NCI-H1417 treated with DMSO at 0.1 percent for 48 hours (cell line): Measurements from ENCODE around the gene ABHD6.
"Not testable (repeated sequence)": the region's sequence is repeated elsewhere in the genome, so short reads cannot be mapped to it uniquely, and the experiment has no call there.

ENCODE experiments used
- DNase-seq: peaks from one replicate; lab custom pipeline; 2025; lab: John Stamatoyannopoulos, UW

The ABHD6 gene

GRCh38 chr3:58323529-58324390 is 86.2 kb downstream of the ABHD6 start:
- DNase-seq, result no peak

- DNase-seq, result no peak
These were observed 87.1 kb downstream of the ABHD6 start for GRCh38 chr3:58324391-58325390.

- DNase-seq, result no peak
These were observed 88.0 kb downstream of the ABHD6 start for GRCh38 chr3:58325525-58325992.

DNA sequence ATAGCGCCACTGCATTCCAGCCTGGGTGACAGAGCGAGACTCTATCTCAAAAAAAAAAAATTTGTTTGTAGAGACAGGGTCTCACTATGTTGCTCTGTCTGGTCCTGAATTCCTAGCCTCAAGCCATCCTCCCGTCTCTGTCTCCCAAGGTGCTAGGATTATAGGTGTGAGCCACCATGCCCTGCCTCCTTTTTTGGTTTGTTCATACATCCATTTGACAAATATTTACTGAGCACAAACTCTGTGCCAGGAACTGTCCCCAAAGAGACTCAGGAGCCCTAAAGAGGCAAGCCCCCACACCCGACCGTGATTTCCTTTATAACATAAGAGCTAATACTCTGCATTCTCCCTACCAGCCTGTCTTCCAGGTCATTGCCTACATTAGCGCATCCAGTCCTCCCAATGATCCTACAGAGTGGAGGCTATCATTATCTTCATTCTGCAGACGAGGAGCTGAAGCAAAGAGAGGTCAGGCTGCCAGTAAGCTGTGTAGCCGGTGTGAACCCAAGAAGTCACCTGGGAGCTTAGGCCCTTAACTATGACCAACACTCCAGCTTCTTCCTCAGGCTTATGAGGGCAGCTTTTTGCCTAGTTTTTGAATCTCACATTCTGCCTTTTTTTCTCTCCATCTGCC is 88.8 kb downstream of the ABHD6 start:
- no peak for DNase-seq

DNA sequence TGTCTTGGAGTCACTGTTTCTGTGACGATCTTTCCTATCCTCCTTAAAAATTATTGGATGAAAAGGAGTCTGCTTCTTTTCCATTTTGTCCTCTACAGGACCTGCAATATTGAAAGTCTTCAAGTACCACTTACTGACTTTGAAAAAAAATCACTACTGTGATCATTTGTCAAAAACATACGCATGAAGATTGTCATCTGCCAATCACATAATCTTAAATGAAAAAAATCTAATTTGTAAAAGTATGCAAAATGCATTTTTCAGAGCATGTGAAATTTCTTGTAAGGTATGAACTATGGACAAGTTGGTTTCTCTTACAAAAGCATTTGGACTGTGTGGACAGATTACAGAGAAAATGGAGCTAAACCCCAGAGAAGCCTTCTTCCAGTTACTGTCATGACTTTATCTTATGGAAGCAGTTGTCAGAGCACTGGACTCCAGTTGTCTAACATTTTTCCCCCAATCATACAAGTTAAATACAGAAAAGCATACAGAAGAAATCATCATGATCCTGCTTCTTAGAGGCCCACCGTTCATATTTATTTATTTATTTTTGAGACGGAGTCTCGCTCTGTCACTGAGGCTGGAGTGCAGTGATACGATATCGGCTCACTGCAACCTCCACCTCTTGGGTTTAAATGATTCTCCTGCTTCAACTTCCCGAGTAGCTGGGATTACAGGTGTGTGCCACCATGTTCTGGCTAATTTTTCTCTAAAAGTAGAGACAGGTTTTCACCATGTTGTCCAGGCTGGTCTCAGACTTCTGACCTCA is 91.7 kb downstream of the ABHD6 start:
- DNase-seq, result no peak

DNA sequence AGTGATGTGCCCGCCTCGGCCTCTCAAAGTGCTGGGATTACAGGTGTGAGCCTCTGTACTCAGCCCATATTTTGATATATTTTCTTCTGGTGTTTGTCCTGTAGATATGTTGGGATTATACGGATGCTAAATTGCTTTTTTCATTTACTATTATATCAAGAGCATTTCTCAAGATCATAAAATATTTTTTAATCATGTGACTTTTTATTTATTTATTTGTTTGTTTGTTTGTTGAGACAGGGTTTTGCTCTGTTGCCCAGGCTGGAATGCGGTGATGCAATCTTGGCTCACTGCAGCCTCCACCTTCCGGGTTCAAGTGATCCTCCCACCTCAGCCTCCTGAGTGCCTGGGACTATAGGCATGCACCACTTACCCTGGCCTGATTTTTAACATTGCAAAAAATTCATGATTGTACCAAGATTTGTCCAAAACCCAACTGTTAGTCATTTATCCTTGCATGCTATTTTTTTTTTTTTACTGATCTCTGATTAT is 92.4 kb downstream of the ABHD6 start:
- DNase-seq, result no peak

DNA sequence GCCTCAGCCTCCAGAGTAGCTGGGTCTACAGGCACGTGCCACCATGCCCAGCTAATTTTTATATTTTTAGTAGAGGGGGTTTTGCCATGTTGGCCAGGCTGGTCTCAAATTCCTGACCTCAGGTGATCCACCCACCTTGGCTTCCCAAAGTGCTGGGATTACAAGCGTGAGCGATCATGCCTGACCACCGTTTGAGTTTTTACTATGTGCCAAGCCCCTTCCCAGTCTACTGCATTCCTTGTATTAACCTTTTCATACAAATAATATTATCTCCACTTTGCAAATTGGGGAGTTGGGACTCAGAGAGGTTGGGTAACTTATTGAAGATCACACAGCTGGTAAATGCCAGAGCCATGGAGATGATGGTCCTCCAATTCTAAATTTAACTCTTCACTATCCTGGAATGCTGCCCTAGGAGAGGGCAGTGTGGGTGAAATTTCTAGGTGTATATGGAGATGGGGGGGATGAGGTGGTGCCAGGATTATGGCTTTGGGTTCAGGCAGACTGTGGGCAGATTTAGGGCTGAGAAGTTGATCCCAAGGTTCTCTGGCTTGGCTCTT is 94.1 kb downstream of the ABHD6 start:
- DNase-seq, result no peak

DNA sequence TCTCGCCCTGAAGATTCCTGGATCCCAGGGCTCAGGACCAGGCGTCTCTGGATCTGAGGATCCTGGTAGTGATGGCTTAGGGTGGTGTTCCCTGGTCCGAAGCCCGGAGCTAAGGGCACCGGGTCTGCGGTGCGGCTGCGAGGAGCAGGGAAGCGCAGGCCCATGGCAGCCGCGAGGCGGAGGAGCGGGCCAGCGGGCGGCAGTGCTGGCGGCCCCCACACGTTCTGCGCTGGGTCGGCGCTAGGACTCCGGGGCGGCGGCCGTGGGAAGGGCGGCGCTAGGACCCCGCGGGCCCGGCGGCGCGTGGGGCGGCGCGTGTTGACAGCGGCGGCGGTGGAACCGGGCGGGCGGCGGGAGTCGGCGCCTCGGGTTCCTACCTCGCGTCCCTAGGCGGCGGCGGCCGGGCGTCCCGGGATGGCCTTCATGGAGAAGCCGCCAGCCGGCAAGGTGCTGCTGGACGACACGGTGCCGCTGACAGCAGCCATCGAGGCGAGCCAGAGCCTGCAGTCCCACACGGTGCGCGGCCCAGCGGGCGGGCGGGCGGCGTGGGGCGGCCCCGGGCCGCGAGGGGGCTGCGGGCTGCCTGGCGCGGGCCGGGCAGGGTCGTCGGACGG is 95.1 kb downstream of the ABHD6 start, which contains the start of gene PXK:
Gene PXK (plus strand): TSS at position 318 of the 614 bp plus-strand sequence. CDS start 97 bp downstream, at position 415.
- no peak for DNase-seq

DNA sequence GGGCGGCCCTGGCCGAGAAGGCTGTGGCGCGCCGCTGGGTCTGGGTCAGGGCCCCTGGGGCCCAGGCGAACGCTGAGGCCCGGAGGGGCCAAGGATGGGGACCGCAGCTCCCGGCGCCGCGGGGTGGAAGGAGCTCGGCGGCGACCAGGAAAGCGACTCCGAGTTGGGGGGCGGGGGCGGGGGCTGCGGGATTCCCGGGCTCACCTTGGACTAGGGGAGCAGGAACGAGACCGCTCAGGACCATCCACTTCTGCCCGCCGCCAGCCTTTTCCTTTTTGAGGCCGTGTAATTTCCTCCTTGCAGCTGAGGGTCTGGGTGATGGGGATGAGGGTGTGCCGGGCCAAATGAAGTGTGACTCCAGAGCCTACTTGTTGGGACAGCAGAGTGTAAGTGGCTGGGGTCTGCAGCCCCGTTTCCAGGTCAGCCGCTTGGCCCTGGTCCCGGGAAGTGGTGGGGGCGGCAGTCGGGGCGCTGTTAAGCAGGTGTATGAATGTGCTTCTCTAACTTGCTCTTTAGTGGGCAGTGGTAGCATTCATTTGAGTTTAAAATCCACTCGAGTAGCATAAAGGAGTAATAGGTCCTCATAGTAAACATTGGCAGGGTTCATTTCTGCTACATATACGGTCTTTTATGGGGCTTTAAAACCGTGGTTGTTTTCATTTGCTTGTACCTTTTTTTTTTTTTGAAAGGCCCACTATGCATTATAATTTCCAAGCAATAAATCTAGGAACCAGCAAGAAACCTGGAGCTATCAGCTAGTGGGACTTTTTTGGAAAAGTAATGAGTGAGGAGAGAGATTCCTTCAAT is 95.8 kb downstream of the ABHD6 start:
- DNase-seq, result no peak

DNA sequence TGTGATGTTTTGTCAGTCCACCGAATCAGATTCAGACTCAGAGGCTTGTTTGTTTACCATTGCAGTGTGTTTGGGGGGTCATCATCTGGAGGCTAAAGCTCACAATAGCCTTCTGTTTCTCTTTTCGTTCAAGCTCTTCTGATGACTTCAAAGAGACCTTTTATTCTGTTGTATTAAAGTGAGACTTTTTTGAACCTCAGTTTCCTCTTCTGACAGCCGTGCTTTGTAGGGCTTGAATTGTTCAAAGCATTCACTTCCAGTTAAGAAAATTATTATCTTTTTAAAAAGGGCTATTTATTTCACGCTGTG is 96.4 kb downstream of the ABHD6 start:
- DNase-seq, result no peak

DNA sequence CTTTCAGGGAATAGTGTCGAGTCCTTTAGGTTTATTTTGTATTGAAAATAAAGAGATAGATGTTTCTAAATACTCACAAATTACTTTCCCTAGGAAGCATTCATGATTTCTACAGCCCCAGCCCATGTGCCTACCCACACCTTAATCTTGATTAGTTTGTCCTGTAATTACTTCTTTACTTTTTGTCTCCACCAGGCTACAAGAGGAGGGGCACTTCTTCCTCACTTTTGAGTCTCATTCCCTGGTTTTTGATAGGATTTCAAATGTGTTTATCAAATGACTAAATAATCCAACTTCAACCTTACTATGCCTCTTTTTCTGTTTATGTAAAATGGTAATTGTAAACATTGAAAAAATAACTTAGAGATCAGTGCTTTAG is 96.9 kb downstream of the ABHD6 start:
- no peak for DNase-seq

GRCh38 chr3:58335652-58335947 is 98.0 kb downstream of the ABHD6 start:
- DNase-seq, result no peak

DNA sequence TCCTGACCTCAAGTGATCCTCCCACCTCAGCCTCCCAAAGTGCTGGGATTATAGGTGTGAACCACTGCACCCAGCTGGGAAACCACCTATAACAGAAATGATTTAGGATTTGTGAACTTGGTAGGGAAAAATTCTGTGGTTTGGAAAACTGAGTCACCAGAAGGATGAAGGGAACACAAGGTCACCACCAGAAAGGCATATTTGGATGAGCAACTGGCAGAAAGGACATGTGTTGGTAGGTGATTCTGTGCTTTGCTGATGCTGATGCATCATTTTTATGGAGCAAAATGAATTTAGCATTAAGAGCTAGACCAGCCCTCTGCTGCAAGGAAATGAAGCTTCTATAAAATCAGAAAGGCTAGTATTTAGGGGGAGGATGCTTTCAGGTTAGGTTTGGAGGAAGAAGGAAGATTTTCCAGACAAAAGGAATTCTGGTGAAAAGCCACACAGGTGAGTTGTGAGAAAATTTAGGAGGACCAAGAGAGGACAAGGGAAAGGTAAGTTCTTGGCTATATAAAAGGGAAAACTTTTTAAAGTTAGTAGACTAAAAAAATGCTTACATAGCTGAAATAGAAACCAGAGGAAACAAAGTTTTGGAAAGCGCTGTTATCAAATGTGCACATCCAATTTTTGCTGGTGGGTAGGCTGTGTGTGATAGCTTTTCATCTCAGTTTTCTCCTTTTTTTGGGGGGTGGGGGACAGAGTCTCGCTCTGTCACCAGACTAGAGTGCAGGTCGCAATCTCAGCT is 98.7 kb downstream of the ABHD6 start:
- no peak for DNase-seq

DNA sequence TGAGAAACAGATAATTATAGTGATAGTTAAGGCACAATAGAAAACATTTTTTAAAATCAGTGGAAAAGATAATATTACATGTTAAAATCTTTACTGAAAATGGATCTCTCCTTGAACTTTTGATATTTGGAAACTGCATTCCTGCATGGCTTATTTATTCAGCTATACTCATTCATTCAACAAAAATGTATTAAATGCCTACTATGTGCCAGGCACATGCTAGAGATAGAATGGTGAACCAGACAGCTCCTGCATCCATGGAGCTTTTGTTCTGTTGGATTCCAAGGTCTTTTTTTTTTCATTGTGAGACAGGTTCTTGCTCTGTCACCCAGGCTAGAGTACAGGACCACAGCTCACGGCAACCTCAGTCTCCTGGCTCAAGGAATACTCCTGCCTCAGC is 99.6 kb downstream of the ABHD6 start:
- no peak for DNase-seq

DNA sequence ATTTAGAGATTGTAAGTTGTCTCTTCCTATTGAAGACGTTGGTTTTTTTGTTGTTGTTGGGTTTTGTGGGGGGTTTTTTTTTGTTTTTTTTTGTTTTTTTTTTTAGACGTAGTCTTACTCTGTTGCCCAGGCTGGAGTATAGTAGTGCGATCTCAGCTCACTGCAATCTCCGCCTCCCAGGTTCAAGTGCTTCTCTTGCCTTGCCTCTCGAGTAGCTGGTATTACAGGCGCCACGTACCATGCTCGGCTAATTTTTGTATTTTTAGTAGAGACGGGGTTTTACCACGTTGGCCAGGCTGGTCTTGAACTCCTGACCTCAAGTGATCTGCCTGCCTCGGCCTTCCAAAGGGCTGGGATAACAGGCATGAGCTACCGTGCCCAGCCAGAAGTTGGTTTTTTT is 101.6 kb downstream of the ABHD6 start:
- DNase-seq, result not testable (repeated sequence)

DNA sequence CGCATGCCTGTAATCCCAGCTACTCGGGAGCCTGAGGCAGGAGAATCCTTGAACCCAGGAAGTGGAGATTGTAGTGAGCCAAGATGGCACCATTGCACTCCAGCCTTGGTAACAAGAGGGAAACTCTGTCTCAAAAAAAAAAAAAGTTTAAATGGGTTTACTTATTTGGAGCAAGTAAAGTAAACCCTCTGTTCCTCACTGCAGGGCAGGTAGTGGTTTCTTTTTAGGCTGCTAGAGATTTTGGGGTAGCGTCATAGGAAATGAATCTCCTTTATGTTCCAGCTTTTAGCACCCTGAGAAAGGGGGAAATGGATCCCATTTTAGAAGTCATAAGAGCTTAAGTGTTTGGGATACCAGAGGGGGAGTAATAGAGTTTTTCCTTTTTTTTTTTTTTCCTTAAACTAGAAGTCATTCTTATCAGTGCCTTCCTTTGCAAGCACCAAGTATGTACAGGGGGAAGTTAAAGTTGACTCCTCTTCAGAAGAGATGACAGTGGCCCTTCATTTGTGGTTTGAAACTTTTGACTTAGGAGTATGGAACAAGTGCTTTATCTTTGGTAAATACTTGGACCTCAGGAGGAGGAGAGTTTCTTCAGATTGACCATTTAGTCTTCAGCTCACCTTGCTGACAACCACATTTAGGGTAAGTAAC is 103.1 kb downstream of the ABHD6 start:
- no peak for DNase-seq

- no peak for DNase-seq
These were observed 103.8 kb downstream of the ABHD6 start for GRCh38 chr3:58341376-58341775.

- no peak for DNase-seq
These were observed 105.1 kb downstream of the ABHD6 start for GRCh38 chr3:58342676-58343075.
